HEK293 (cell line): ENCODE results near the gene SLC8A1.

Experiments used
- CTCF ChIP-seq: fragments of 450-650 bp; formaldehyde crosslinking; IDR thresholded peaks from 2 replicates; pipeline ENCODE4 v1.5.1; 2016; ENCODE audit warnings: missing biosample characterization, missing genetic modification characterization
- ZBTB11 ChIP-seq: fragments of 450-650 bp; formaldehyde crosslinking; conservative IDR thresholded peaks from 2 replicates; pipeline ENCODE4 v1.5.1; 2016; ENCODE audit warnings: low read depth, missing biosample characterization, missing genetic modification characterization
- ZFP37 ChIP-seq: fragments of 450-650 bp; formaldehyde crosslinking; IDR thresholded peaks from 2 replicates; pipeline ENCODE4 v1.5.1; 2016; ENCODE audit warnings: missing biosample characterization, missing genetic modification characterization
- ZNF19 ChIP-seq: fragments of 450-650 bp; formaldehyde crosslinking; IDR thresholded peaks from 2 replicates; pipeline ENCODE4; 2016; ENCODE audit warnings: missing biosample characterization, missing genetic modification characterization, low read depth
- ZNF280D ChIP-seq: fragments of 450-650 bp; formaldehyde crosslinking; IDR thresholded peaks from 2 replicates; pipeline ENCODE4 v1.5.1; 2016; ENCODE audit warnings: missing biosample characterization, missing genetic modification characterization
- ZNF354C ChIP-seq: fragments of 450-650 bp; formaldehyde crosslinking; IDR thresholded peaks from 2 replicates; pipeline ENCODE4 v1.5.1; 2016; ENCODE audit warnings: missing biosample characterization, missing genetic modification characterization, low read depth, borderline replicate concordance
- ZNF596 ChIP-seq: fragments of 450-650 bp; IDR thresholded peaks from 2 replicates; pipeline ENCODE4 v1.5.0; 2018; ENCODE audit warnings: missing biosample characterization, mild to moderate bottlenecking, missing genetic modification characterization, moderate library complexity

GRCh38 chr2:40169856-40170255, 282.0 kb downstream of the SLC8A1 start:
- TF ChIP-seq ZNF596 (tag by site-specific recombination) (no peak), CTCF (tag by site-specific recombination) (no peak), ZNF280D (no peak), ZBTB11 (tag by site-specific recombination) (no peak), ZFP37 (no peak), ZNF19 (tag by site-specific recombination) (no peak), ZNF354C (tag by site-specific recombination) (no peak)
